ENCODE data around the gene HOXD4. TPM values are rescaled to one million over a fixed set of nuclear protein-coding genes. Genes with fewer than 3 reads are reported as not detected.

HOXD4 gene
- total RNA-seq, 4 donors from 2014 or later: 3.8 to 17.1 (median 16.6) TPM

DNA sequence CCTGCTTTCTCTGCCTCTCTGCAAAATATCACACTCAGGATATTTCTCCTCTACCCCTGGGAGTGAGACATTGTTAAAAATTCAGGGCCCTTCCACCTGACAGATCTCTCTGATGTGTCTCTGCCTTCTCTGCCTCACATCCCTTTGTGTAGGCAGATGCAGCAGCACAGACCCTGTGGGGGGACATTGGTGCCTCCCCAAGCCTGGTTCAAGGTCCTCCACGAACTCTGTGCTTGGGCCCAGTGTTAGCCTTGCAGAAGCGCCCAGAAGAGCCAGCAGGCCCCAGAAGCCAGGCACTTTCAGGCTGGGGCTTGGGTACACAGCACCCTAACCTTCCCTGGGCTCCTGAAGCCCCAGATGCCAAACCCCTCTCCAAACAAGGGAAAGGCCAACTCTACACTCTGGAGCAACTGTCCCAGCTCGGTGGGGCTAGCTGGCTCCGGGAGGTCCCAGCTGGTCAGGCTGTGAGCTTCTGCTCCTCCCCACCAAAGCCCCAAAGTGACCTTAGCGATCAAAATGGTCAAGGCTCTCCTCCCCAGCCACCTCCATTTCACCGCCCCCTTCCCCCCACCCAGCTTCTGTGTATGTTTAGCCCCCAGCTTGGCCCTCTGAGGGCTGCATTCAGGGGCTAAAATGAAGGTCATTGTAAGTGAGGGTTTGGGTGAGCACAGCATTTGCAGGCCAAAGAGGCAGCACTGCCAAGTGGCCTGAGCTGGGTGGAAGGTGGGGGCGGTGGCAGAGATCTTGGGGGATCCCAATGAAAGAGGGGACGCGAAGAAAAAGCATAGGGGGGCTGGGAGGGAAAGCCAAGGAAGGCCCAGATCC is 26.2 kb upstream of the HOXD4 start:
- peaks cover 10 to 94% of the 10 kb centered on the region in 2 donors for H3K27me3 ChIP-seq
- H3K9me3 ChIP-seq: no peaks in the 10 kb centered on the region
- H3K27ac ChIP-seq: no peak overlapping the region
- no peaks in the 10 kb centered on the region for H3K36me3 ChIP-seq
- TF ChIP-seq CTCF (IDR thresholded peaks at IDR 0.05) (no peak), EP300 (IDR thresholded peaks at IDR 0.05) (no peak), POLR2A (IDR thresholded peaks at IDR 0.05) (no peak)
- WGBS, 2 donors: 85 to 87% methylated on average over 8 to 9 of the region's 9 CpGs
- no peak for DNase-seq (ENCODE audit: low spot score in 2 of 2)
- no peak overlapping the region for H3K4me3 ChIP-seq
- H3K4me1 ChIP-seq: peaks cover 0 to 47% (median 9%) of the 10 kb centered on the region in 4 donors

DNA sequence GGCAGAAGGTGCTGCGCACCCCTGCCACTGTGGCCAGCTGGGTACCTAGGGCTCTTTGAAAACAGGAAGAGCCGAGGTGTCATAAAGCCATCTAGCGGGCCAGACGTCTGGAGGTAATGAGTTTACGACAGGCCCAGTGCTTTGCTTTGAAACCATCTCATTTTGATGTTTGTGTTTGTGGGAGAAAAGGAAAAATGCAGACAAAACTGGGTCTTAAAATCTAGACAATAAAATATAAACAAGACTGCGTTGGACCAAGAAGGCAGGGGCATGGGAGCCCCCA is 25.6 kb upstream of the HOXD4 start:
- Histone ChIP-seq H3K27ac (no peak overlapping the region), H3K4me1 (peaks cover 0 to 52% (median 9%) of the 10 kb centered on the region in 4 donors), H3K9me3 (no peaks in the 10 kb centered on the region), H3K27me3 (peaks cover 8 to 88% of the 10 kb centered on the region in 2 donors), H3K36me3 (no peaks in the 10 kb centered on the region), H3K4me3 (no peak overlapping the region)
- TF ChIP-seq CTCF (IDR thresholded peaks at IDR 0.05) (no peak), POLR2A (IDR thresholded peaks at IDR 0.05) (no peak), EP300 (IDR thresholded peaks at IDR 0.05) (no peak)
- WGBS, 2 donors: 64 to 88% methylated on average over 6 of the region's 6 CpGs
- no peak for DNase-seq (ENCODE audit: low spot score in 2 of 2)

- no peak overlapping the region for H3K27ac ChIP-seq
- no peak overlapping the region for H3K4me3 ChIP-seq
Measured at GRCh38 chr2:176126929-176127773, 24.2 kb upstream of the HOXD4 start.

GRCh38 chr2:176127774-176128072 is 23.6 kb upstream of the HOXD4 start:
- H3K27me3 ChIP-seq: peaks cover 2 to 85% of the 10 kb centered on the region in 2 donors
- H3K4me1 ChIP-seq: peaks cover 0 to 47% (median 6%) of the 10 kb centered on the region in 4 donors
- no peak for TF ChIP-seq POLR2A (IDR thresholded peaks at IDR 0.05)
- no peak for TF ChIP-seq EP300 (IDR thresholded peaks at IDR 0.05)
- TF ChIP-seq CTCF (IDR thresholded peaks at IDR 0.05): no peak
- 70 to 73% methylated on average over 4 of the region's 4 CpGs for WGBS, 2 donors
- no peaks in the 10 kb centered on the region for H3K36me3 ChIP-seq
- no peaks in the 10 kb centered on the region for H3K9me3 ChIP-seq
- peak overlapping the region in 1 of 4 donors; percentile 94 for H3K27ac ChIP-seq
- H3K4me3 ChIP-seq: no peak overlapping the region
- DNase-seq (ENCODE audit: low spot score in 2 of 2): no peak

More at GRCh38 chr2:176126929-176127773, 24.2 kb upstream of the HOXD4 start:
- Histone ChIP-seq H3K9me3 (no peaks in the 10 kb centered on the region), H3K4me1 (peaks cover 0 to 53% (median 9%) of the 10 kb centered on the region in 4 donors), H3K27me3 (peaks cover 2 to 86% of the 10 kb centered on the region in 2 donors), H3K36me3 (no peaks in the 10 kb centered on the region)
- WGBS, 2 donors: 10 to 12% methylated on average over 13 of the region's 13 CpGs
- TF ChIP-seq POLR2A (IDR thresholded peaks at IDR 0.05) (no peak), EP300 (IDR thresholded peaks at IDR 0.05) (no peak), CTCF (IDR thresholded peaks at IDR 0.05) (peak; percentile 77 to 92 (median 79))
- peak; percentile 71 to 86 for DNase-seq (ENCODE audit: low spot score in 2 of 2)
